ENCODE data around the gene PEPD.

GRCh38 chr19:33403973-33404304 is 117.7 kb downstream of the PEPD start:
- TF ChIP-seq CTCF (conservative IDR thresholded peaks at IDR 0.05 in 1 of 2, IDR thresholded peaks at IDR 0.05 in 1 of 2; ENCODE audit: extremely low read depth in 1 of 2, insufficient read depth in 1 of 2, low read depth in 1 of 2, low read length in 2 of 2) (no peak), EZH2 (IDR thresholded peaks at IDR 0.05; ENCODE audit: borderline replicate concordance, low read length) (no peak)

Measured in mammary epithelial cell (primary cell).